CD4-positive, alpha-beta memory T cell (primary cell): Measurements from ENCODE around the gene IGFN1. TPM values are rescaled to one million over a fixed set of nuclear protein-coding genes. Genes with fewer than 3 reads are reported as not detected.

Experiments
- CTCF ChIA-PET: fragments of 350-600 bp; sonication (Branson Sonifier 250); formaldehyde crosslinking; loops from one replicate; lab custom pipeline; 2021; ENCODE audit warnings: inconsistent platforms; ENCODE audit not compliant: partially characterized antibody; lab: Charles Lee
- POLR2A ChIA-PET: fragments of 350-600 bp; sonication (Branson Sonifier 250); formaldehyde crosslinking; loops from one replicate; lab custom pipeline; 2021; ENCODE audit not compliant: partially characterized antibody; lab: Charles Lee
- DNase-seq, 5 donors: peaks; one replicate each; pipeline versions ENCODE4 v3.0.0 to v3.0.0-alpha.2; 2020 to 2022; ENCODE audit warnings: mixed read lengths in 1 of 5
- H3K27ac ChIP-seq: one replicate; pipeline ENCODE4 v1.7.0; 2013; ENCODE audit warnings: low read depth, low read length
- H3K27me3 ChIP-seq: 2 replicates; pipeline ENCODE4 v1.7.0; 2013; ENCODE audit warnings: mild to moderate bottlenecking, low read length, moderate library complexity; ENCODE audit not compliant: insufficient read depth
- H3K36me3 ChIP-seq: 2 replicates; pipeline ENCODE4 v1.7.0; 2013; ENCODE audit warnings: mild to moderate bottlenecking, low read length, moderate library complexity; ENCODE audit not compliant: insufficient read depth
- H3K4me1 ChIP-seq: 2 replicates; pipeline ENCODE4 v1.7.0; 2013; ENCODE audit warnings: mild to moderate bottlenecking, low read length, moderate library complexity; ENCODE audit not compliant: insufficient read depth
- H3K4me3 ChIP-seq, 2 donors: one replicate each; pipeline ENCODE4 v1.7.0; 2013; ENCODE audit warnings: low read length in 2 of 2, mild to moderate bottlenecking in 1 of 2
- H3K9me3 ChIP-seq, 2 donors: one replicate each; pipeline ENCODE4 v1.7.0; 2013; ENCODE audit warnings: low read length in 2 of 2, control low read depth in 1 of 2; ENCODE audit not compliant: control insufficient read depth in 1 of 2
- H3K27ac Mint-ChIP-seq, 7 donors: one replicate each; pipeline ENCODE4 v1.8.0; 2020 to 2021; ENCODE audit warnings: mixed read lengths in 7 of 7, mild to moderate bottlenecking in 6 of 7, inconsistent platforms in 3 of 7, moderate library complexity in 3 of 7
- H3K27me3 Mint-ChIP-seq, 2 donors: one replicate each; pipeline ENCODE4 v1.8.0; 2020 to 2021; ENCODE audit warnings: mixed read lengths in 2 of 2
- H3K36me3 Mint-ChIP-seq, 2 donors: one replicate each; pipeline ENCODE4 v1.8.0; 2020 to 2021; ENCODE audit warnings: mixed read lengths in 2 of 2, inconsistent platforms in 1 of 2, mild to moderate bottlenecking in 1 of 2
- H3K4me1 Mint-ChIP-seq, 4 donors: one replicate each; pipeline ENCODE4 v1.8.0; 2020 to 2021; ENCODE audit warnings: mixed read lengths in 4 of 4, mild to moderate bottlenecking in 1 of 4
- H3K4me3 Mint-ChIP-seq, 8 donors: one replicate each; pipeline ENCODE4 v1.8.0; 2020 to 2021; ENCODE audit warnings: mixed read lengths in 8 of 8, mild to moderate bottlenecking in 7 of 8, moderate library complexity in 6 of 8, inconsistent platforms in 3 of 8
- H3K9me3 Mint-ChIP-seq, 8 donors: one replicate each; pipeline ENCODE4 v1.8.0; 2020 to 2021; ENCODE audit warnings: mixed read lengths in 8 of 8, mild to moderate bottlenecking in 5 of 8, inconsistent platforms in 3 of 8, moderate library complexity in 1 of 8
- intact Hi-C: fragments of 100-400 bp; cut with micrococcal nuclease; formaldehyde crosslinking; loops from one replicate; pipeline ENCODE4 v1.15.1; 2023
- polyA plus RNA-seq, 2 donors: library from polyadenylated mRNA; unstranded; fragments of 300-500 nt; fragmentation: Illumina TruSeq; gene quantifications; one replicate each; pipeline ENCODE4 v1.2.3, GENCODE V29; 2021
- total RNA-seq, 2 experiments: library from RNA; stranded (reverse); gene quantifications; one replicate each; pipeline ENCODE4 v1.2.3, GENCODE V29; 2021

The IGFN1 gene
- total and polyA plus RNA-seq, 4 experiments from 2014 or later, result not detected

DNA sequence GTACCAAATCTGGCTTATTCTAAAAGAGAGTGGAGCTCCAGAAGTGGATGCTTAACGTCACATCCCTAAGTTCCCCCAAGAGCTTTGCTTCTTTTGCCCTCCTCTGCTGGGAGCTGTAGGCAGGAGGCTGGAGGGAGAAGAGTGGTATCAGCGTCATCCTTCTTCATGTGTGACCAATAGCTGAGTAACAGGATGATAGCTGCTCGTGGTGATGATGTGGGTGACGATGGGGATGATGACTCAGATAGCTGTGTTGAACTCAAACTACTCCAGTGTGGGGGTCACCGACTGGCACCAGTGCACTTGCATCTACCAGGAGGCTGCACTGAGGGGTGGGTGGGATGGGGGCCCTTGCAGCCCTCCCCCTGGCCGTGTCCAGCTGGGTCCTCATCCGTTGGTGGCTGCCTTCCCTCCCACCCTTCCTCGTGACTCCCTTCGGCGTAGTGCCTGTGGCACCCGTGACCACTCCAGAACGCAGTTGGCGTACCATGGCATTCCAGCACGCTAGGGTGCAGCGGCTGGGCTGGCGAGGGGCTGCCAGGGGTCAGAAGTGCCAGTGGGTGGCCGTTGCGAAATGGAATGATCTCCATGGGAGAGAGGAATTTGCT, 1.1 kb downstream of the IGFN1 start:
- Histone ChIP-seq H3K4me1 (no peaks in the 10 kb centered on the region), H3K27ac (no peak overlapping the region), H3K36me3 (no peaks in the 10 kb centered on the region), H3K27me3 (no peaks in the 10 kb centered on the region), H3K9me3 (no peaks in the 10 kb centered on the region), H3K4me3 (no peak overlapping the region)
- no peak overlapping the region for H3K4me3 Mint-ChIP-seq
- POLR2A ChIA-PET, result no interaction called here
- H3K36me3 Mint-ChIP-seq, result no peaks in the 10 kb centered on the region
- peaks cover 13% of the 10 kb centered on the region in 2 donors for H3K27me3 Mint-ChIP-seq
- H3K27ac Mint-ChIP-seq, result no peak overlapping the region
- CTCF ChIA-PET, result no interaction called here
- DNase-seq, result no peak
- no peaks in the 10 kb centered on the region for H3K9me3 Mint-ChIP-seq
- intact Hi-C loops, result no loop called here
- H3K4me1 Mint-ChIP-seq, result no peaks in the 10 kb centered on the region

DNA sequence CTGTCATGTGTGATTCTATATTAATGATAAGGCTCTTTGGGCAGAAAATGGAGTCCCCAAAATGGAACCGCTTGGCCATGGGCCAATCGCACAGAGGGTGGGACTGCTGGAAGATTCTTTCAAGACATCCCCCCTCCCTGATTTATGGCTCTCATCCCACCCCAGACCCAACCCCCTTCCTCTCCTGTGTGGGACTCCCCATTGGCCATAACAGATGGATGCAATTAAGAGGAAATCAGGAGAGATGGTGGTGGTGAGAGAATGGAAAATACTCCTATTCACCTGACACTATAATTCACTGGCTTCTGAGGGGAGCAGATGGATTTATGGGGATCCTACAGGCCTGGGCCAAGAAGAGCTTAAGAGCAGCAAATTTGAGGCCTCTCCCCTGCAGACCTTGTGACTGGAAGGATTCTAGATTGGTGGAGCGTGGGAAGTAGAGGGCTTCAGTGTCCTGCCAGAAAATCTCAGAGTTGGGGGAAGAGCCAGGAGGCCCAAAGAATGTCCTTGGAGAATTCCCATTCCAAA, 1.7 kb downstream of the IGFN1 start:
- no peak overlapping the region for H3K4me3 ChIP-seq
- intact Hi-C loops, result no loop called here
- H3K9me3 Mint-ChIP-seq, result no peaks in the 10 kb centered on the region
- no peak overlapping the region for H3K27ac ChIP-seq
- H3K36me3 Mint-ChIP-seq, result no peaks in the 10 kb centered on the region
- peaks cover 13% of the 10 kb centered on the region in 2 donors for H3K27me3 Mint-ChIP-seq
- no peaks in the 10 kb centered on the region for H3K4me1 ChIP-seq
- H3K36me3 ChIP-seq, result no peaks in the 10 kb centered on the region
- no peak overlapping the region for H3K27ac Mint-ChIP-seq
- no peaks in the 10 kb centered on the region for H3K27me3 ChIP-seq
- H3K9me3 ChIP-seq, result no peaks in the 10 kb centered on the region
- CTCF ChIA-PET, result no interaction called here
- no peak for DNase-seq
- H3K4me3 Mint-ChIP-seq, result no peak overlapping the region
- POLR2A ChIA-PET, result no interaction called here
- H3K4me1 Mint-ChIP-seq, result no peaks in the 10 kb centered on the region

DNA sequence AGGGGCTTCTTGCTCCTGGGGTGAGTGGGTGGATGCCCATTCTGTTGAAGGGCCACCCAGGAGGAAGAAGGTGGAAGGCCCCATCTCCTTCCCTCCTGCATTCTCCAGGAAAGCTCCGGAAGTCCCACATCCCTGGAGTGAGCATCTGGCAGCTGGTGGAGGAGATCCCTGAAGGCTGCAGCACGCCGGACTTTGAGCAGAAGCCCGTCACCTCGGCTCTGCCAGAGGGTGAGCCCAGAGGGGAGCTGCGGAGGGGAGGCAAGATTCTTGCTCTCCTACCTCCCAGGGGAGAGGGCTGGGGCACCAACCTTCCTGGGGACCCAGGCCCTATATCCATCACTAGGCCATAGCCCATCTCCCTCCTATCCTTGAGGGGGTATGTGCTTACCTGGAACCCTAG, 3.4 kb downstream of the IGFN1 start:
- intact Hi-C loops, result no loop called here
- no peaks in the 10 kb centered on the region for H3K4me1 Mint-ChIP-seq
- H3K27ac Mint-ChIP-seq, result no peak overlapping the region
- H3K4me1 ChIP-seq, result no peaks in the 10 kb centered on the region
- no peaks in the 10 kb centered on the region for H3K27me3 ChIP-seq
- H3K36me3 ChIP-seq, result no peaks in the 10 kb centered on the region
- no peak overlapping the region for H3K4me3 ChIP-seq
- DNase-seq, result no peak
- H3K9me3 ChIP-seq, result no peaks in the 10 kb centered on the region
- H3K27me3 Mint-ChIP-seq, result peaks cover 13% of the 10 kb centered on the region in 2 donors
- H3K9me3 Mint-ChIP-seq, result no peaks in the 10 kb centered on the region
- no peaks in the 10 kb centered on the region for H3K36me3 Mint-ChIP-seq
- ChIA-PET CTCF (no interaction called here), POLR2A (no interaction called here)
- no peak overlapping the region for H3K27ac ChIP-seq
- no peak overlapping the region for H3K4me3 Mint-ChIP-seq

DNA sequence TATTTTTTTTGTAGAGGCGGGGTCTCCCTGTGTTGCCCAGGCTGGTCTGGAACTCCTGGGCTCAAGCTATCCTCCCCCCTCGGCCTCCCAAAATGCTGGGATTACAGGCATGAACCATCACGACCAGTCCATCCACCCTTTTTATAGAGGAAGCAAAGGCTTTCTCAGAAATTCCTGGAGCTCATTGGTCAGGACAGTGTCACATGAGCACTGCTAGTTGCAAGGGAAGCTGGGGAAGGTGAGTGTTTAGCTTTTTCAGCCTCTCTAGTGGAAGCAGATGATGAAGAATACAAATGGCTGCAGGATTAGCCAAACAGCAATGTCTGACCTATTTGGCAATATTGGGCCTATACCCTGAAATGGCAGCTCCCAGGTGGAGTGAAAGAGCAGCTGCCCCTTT, 8.0 kb downstream of the IGFN1 start:
- CTCF ChIA-PET, result no interaction called here
- Mint-ChIP-seq H3K36me3 (no peaks in the 10 kb centered on the region), H3K27ac (no peak overlapping the region), H3K27me3 (peaks cover 0 to 1% of the 10 kb centered on the region in 2 donors), H3K4me1 (no peaks in the 10 kb centered on the region), H3K9me3 (no peaks in the 10 kb centered on the region), H3K4me3 (no peak overlapping the region)
- no peaks in the 10 kb centered on the region for H3K27me3 ChIP-seq
- intact Hi-C loops, result no loop called here
- DNase-seq, result no peak
- H3K27ac ChIP-seq, result no peak overlapping the region
- H3K36me3 ChIP-seq, result no peaks in the 10 kb centered on the region
- no peaks in the 10 kb centered on the region for H3K4me1 ChIP-seq
- POLR2A ChIA-PET, result no interaction called here
- no peaks in the 10 kb centered on the region for H3K9me3 ChIP-seq
- no peak overlapping the region for H3K4me3 ChIP-seq

DNA sequence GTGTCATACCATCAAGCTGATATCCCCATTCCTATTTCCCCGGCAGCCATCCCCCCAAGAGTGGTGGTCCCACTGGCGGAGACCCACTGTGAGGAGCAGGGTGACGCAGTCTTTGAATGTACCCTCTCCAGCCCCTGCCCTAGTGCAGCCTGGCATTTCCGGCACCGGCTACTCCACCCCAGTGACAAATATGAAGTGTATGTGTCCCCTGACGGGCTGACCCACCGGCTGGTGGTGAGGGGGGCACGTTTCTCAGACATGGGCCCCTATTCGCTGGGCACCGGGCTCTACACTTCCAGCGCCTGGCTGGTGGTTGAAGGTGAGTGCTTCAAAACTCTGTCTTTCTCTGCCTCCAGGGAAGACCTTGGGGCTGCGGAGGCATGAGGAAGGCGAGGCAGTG, 14.4 kb downstream of the IGFN1 start:
- POLR2A ChIA-PET, result no interaction called here
- CTCF ChIA-PET, result no interaction called here
- no peaks in the 10 kb centered on the region for H3K27me3 ChIP-seq
- H3K9me3 Mint-ChIP-seq, result no peaks in the 10 kb centered on the region
- H3K4me3 Mint-ChIP-seq, result no peak overlapping the region
- H3K4me3 ChIP-seq, result no peak overlapping the region
- intact Hi-C loops, result no loop called here
- no peaks in the 10 kb centered on the region for H3K4me1 Mint-ChIP-seq
- H3K27ac ChIP-seq, result no peak overlapping the region
- H3K36me3 ChIP-seq, result no peaks in the 10 kb centered on the region
- H3K9me3 ChIP-seq, result no peaks in the 10 kb centered on the region
- H3K27me3 Mint-ChIP-seq, result peaks cover 1 to 5% of the 10 kb centered on the region in 2 donors
- H3K36me3 Mint-ChIP-seq, result no peaks in the 10 kb centered on the region
- H3K27ac Mint-ChIP-seq, result no peak overlapping the region
- no peaks in the 10 kb centered on the region for H3K4me1 ChIP-seq
- DNase-seq, result no peak

DNA sequence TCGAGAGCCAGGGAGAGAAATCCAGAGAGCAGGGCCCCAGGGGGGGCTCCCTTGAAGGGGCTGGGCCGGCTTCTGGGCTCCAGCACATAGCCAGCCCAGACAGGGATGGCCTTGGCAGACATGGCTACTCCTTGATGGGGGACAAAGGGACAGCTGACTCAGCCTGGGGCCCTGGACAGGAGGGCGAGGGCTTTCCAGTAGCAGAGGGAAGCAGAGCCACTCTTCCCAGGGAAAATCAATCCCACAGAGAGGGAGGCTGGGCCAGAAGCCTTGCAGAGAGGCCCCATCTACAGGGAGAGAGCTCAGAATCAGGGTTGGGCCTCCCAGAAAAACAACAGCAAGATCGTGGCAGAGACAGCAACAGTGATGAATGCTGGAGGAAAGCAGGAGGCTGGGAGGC, 15.6 kb downstream of the IGFN1 start:
- Histone ChIP-seq H3K4me3 (no peak overlapping the region), H3K9me3 (no peaks in the 10 kb centered on the region), H3K36me3 (no peaks in the 10 kb centered on the region), H3K4me1 (no peaks in the 10 kb centered on the region), H3K27me3 (no peaks in the 10 kb centered on the region), H3K27ac (no peak overlapping the region)
- Mint-ChIP-seq H3K9me3 (no peaks in the 10 kb centered on the region), H3K4me3 (no peak overlapping the region), H3K4me1 (no peaks in the 10 kb centered on the region), H3K36me3 (no peaks in the 10 kb centered on the region), H3K27ac (no peak overlapping the region), H3K27me3 (peaks cover 5 to 8% of the 10 kb centered on the region in 2 donors)
- intact Hi-C loops, result no loop called here
- ChIA-PET POLR2A (no interaction called here), CTCF (no interaction called here)
- DNase-seq, result no peak

DNA sequence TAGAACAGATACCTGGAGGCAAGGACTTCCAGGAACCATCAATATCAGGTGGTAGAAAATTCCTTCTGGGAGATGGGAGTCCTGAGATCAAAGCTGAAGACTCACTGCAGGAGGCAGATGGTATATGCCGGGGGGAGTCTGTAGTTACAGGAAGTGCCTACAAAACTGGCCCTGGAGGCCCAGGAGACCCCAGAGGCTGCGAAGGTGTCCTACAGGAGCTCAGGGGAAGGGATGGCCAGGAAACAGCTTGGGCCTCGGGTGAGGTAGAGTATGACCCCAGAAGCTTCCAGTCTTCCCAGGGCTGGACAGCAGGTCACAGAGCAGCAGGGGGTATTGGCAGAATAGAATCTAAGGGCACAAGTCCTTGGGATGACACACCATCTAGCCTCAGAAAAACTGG, 16.4 kb downstream of the IGFN1 start:
- Histone ChIP-seq H3K4me1 (no peaks in the 10 kb centered on the region), H3K27ac (no peak overlapping the region), H3K27me3 (no peaks in the 10 kb centered on the region), H3K36me3 (no peaks in the 10 kb centered on the region), H3K9me3 (no peaks in the 10 kb centered on the region), H3K4me3 (no peak overlapping the region)
- no peak for DNase-seq
- Mint-ChIP-seq H3K27ac (no peak overlapping the region), H3K9me3 (no peaks in the 10 kb centered on the region), H3K36me3 (no peaks in the 10 kb centered on the region), H3K27me3 (peaks cover 12 to 14% of the 10 kb centered on the region in 2 donors), H3K4me3 (no peak overlapping the region), H3K4me1 (no peaks in the 10 kb centered on the region)
- ChIA-PET POLR2A (no interaction called here), CTCF (no interaction called here)
- intact Hi-C loops, result no loop called here
